Activated T-helper 17 cell treated with anti-CD3 and anti-CD28 coated beads, Interleukin-2, amount 50 U/mL, for 72 hours (primary cell): ENCODE results near the gene RBMS3. TPM values are rescaled to one million over a fixed set of nuclear protein-coding genes. Genes with fewer than 3 reads are reported as not detected.

Source experiments
- ATAC-seq: fragments of 150-1000 bp; cut with Tn5 transposase; replicated peaks from 2 replicates; pipeline ENCODE4 v1.10.0; 2021; ENCODE audit warnings: mild to moderate bottlenecking, moderate library complexity
- H3K27ac Mint-ChIP-seq: one replicate; pipeline ENCODE4 v1.8.0; 2022; ENCODE audit warnings: mixed read lengths
- H3K27me3 Mint-ChIP-seq: one replicate; pipeline ENCODE4 v1.8.0; 2022; ENCODE audit warnings: mixed read lengths
- H3K36me3 Mint-ChIP-seq: one replicate; pipeline ENCODE4 v1.8.0; 2022; ENCODE audit warnings: low read depth, mild to moderate bottlenecking, mixed read lengths
- H3K4me1 Mint-ChIP-seq: one replicate; pipeline ENCODE4 v1.8.0; 2022; ENCODE audit warnings: mixed read lengths
- H3K4me3 Mint-ChIP-seq: one replicate; pipeline ENCODE4 v1.8.0; 2022; ENCODE audit warnings: mild to moderate bottlenecking, mixed read lengths
- H3K9me3 Mint-ChIP-seq: one replicate; pipeline ENCODE4 v1.8.0; 2022; ENCODE audit warnings: mixed read lengths
- total RNA-seq, 2 donors: library from RNA; stranded (reverse); gene quantifications; one replicate each; pipeline ENCODE4 v1.2.3, GENCODE V29; 2022

RBMS3 gene
- total RNA-seq, 2 donors from 2014 or later, result 0.37 to 5.8 TPM

DNA sequence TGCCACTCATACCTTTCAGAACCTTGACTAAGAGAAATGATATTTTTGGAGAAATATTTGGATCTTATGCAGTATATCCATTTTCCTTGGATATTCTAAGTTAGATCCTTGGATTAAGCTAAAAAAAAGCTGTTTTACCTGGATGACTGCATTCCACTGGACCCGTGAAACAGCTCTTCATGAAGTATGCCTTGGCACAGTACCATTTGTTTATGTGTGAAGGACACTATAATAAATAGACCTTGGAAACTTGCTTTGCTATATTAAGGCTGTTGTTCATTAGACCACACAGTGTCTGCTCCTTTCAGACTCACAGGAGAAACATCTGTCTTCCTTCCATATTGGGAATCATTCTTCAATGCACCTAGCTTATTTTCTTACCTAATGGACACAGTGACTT lies 674.5 kb downstream of the RBMS3 start:
- H3K4me1 Mint-ChIP-seq, result no peaks in the 10 kb centered on the region
- H3K4me3 Mint-ChIP-seq, result no peak overlapping the region
- no peaks in the 10 kb centered on the region for H3K9me3 Mint-ChIP-seq
- no peaks in the 10 kb centered on the region for H3K36me3 Mint-ChIP-seq
- H3K27me3 Mint-ChIP-seq, result peaks cover 6% of the 10 kb centered on the region
- ATAC-seq, result no peak
- H3K27ac Mint-ChIP-seq, result no peak overlapping the region

DNA sequence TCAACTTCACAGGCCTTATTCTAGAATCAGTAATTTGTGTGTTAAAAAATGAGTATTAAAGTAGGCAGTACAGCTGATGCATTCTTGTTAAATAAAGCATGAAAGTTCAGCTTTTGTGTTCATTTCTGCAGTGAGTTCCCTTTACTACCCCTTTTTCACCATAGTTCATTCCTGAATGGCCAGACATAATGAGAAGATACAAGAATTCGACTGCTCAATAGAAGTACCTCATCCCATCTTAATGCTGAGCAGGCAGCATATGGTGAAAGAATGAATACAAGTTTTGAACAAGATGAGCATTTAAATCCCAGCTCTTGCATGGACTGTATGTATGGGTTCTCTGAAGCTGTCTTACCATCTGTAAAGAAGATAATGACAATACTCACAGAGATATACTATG lies 677.9 kb downstream of the RBMS3 start:
- Mint-ChIP-seq H3K36me3 (no peaks in the 10 kb centered on the region), H3K4me3 (no peak overlapping the region), H3K9me3 (no peaks in the 10 kb centered on the region), H3K27ac (no peak overlapping the region), H3K4me1 (no peaks in the 10 kb centered on the region), H3K27me3 (peaks cover 6% of the 10 kb centered on the region)
- no peak for ATAC-seq

DNA sequence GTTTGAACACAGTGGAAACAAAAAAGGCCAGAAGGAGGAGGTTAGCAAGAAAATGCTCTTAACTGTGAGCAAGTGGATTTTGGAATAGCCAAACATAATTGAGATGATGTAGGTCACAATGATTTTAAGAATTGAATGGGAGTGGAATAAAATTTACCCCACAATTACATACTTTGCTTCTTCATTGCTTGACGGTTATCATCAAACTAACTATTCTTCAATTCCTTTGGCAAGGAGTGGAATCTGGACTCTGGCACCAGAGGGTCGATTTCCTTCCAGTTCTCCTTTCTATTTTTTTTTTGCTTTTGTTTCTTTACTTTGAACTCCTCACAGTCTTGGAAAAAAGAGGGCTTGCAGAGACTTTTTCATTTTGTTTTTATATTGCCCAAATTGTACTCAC lies 691.0 kb downstream of the RBMS3 start:
- H3K36me3 Mint-ChIP-seq, result no peaks in the 10 kb centered on the region
- H3K4me3 Mint-ChIP-seq, result no peak overlapping the region
- H3K27ac Mint-ChIP-seq, result no peak overlapping the region
- H3K9me3 Mint-ChIP-seq, result no peaks in the 10 kb centered on the region
- H3K27me3 Mint-ChIP-seq, result peaks cover 22% of the 10 kb centered on the region
- no peaks in the 10 kb centered on the region for H3K4me1 Mint-ChIP-seq
- no peak for ATAC-seq

DNA sequence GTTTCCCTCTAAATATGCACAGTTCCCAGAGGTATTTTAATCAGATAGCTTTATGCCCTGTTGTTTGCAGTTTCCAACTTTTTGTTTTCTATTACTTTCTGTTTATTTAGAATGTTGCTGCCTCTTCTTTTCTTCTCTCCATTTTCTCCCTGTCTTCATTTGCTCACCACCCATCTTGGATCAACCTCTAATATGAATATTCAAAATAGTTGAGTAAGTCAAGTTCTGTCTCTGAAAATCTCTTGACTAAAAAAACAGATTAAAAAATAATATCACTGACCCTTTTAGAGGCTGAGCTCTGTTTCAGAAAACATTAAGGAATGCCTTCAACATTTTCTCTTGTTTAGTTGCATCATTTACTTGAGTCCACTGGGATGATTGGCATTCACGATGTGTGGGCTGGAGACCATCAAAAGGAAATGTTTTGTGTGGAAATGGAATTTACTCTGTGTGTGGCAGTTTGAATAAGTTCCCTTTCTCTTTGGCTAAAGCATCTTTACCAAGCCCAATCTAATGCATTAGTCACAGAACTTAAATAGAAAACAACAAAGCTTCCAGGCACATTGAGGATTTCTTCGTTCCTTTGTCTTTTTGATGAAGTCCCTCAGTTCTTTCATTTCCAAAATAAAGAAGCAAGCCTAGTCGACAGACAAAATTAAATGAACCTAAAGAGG lies 691.6 kb downstream of the RBMS3 start:
- H3K4me1 Mint-ChIP-seq, result no peaks in the 10 kb centered on the region

DNA sequence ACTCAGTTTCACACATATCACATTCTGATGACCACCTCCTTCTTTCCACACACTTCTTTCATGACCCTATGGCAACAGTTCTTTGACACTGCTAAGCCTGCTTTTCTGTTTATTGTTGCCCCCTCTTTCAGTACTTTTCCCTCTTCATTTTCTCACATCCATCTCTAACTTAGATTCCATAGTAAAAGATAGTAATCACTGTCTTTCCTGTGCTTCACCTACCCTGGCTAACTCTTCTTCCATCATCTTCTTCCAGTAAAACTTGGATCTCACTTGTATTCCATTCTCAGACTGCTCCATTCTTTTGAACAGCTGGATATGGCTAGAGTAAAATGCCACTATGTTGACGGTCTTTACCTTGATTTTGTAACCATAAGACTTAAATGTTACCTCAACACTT lies 692.9 kb downstream of the RBMS3 start:
- ATAC-seq, result no peak
- H3K4me1 Mint-ChIP-seq, result no peaks in the 10 kb centered on the region
- no peak overlapping the region for H3K4me3 Mint-ChIP-seq
- H3K27me3 Mint-ChIP-seq, result peaks cover 16% of the 10 kb centered on the region
- no peaks in the 10 kb centered on the region for H3K36me3 Mint-ChIP-seq
- H3K9me3 Mint-ChIP-seq, result no peaks in the 10 kb centered on the region
- no peak overlapping the region for H3K27ac Mint-ChIP-seq

More for the DNA sequence above, 691.6 kb downstream of the RBMS3 start:
- Mint-ChIP-seq H3K36me3 (no peaks in the 10 kb centered on the region), H3K4me3 (no peak overlapping the region), H3K27me3 (peaks cover 23% of the 10 kb centered on the region), H3K27ac (no peak overlapping the region), H3K9me3 (no peaks in the 10 kb centered on the region)
- no peak for ATAC-seq

DNA sequence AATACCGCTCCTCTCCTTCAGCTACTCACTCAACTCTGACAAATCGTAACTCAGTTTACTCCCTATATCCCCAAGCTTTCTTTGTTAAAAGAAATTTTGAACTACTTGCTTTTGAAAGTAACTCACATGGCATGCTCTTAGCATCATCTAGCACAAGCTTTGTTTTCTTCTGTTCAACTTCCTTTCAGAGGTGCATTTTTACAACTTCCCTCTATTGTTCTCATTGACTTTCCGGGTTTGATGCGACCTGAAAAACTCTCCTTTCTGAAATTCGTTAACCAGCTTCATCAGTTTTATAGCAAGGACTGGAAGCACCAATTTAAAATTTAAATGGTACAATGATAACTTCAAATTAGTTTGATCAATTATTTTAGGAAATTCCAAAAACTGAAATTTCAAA lies 696.0 kb downstream of the RBMS3 start:
- Mint-ChIP-seq H3K4me3 (no peak overlapping the region), H3K27me3 (peaks cover 11% of the 10 kb centered on the region), H3K36me3 (no peaks in the 10 kb centered on the region), H3K4me1 (no peaks in the 10 kb centered on the region), H3K9me3 (no peaks in the 10 kb centered on the region), H3K27ac (no peak overlapping the region)
- ATAC-seq, result no peak

DNA sequence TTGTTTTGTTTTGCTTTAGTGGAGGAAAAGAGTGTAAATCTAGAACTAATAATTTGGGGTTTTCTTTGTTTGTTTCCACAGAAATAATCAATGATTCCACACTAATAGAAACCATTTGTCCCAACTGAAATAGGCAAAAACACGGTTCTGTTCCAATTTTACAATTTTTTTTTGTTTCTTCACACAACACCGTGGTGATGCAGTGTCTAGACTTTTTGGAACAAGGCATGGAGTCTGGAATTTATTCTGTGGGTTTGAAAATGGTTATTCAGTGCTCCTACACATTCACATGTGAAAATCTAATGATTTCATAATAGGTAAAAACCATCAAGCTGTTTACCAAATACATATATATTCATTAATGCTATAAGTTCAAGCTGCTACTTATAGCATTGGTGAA lies 696.5 kb downstream of the RBMS3 start:
- H3K4me1 Mint-ChIP-seq, result no peaks in the 10 kb centered on the region
- no peak overlapping the region for H3K4me3 Mint-ChIP-seq
- ATAC-seq, result no peak
- H3K27me3 Mint-ChIP-seq, result peaks cover 15% of the 10 kb centered on the region
- no peaks in the 10 kb centered on the region for H3K36me3 Mint-ChIP-seq
- H3K9me3 Mint-ChIP-seq, result peaks cover 3% of the 10 kb centered on the region
- H3K27ac Mint-ChIP-seq, result no peak overlapping the region

DNA sequence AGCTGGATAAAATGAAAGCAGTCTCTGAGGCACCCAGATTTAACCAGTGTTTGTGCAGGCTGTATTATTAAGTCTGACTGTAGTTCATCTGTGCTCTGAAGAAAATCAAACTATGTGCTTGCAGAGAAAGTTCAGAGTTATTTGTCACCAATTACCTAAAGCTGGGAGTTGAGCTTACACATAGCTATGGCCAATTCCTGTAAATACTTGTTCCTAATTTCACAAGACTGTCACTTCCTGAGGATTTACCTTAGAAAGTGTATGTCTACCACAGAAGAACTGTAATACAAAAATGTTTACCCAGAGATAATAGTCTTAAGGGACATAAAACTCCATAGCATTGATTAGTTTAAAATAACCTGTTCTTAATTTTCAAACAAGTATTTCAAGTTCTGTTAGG lies 697.2 kb downstream of the RBMS3 start:
- no peak for ATAC-seq
- Mint-ChIP-seq H3K36me3 (no peaks in the 10 kb centered on the region), H3K27ac (no peak overlapping the region), H3K27me3 (peaks cover 20% of the 10 kb centered on the region), H3K4me3 (no peak overlapping the region), H3K4me1 (no peaks in the 10 kb centered on the region), H3K9me3 (peaks cover 9% of the 10 kb centered on the region)

DNA sequence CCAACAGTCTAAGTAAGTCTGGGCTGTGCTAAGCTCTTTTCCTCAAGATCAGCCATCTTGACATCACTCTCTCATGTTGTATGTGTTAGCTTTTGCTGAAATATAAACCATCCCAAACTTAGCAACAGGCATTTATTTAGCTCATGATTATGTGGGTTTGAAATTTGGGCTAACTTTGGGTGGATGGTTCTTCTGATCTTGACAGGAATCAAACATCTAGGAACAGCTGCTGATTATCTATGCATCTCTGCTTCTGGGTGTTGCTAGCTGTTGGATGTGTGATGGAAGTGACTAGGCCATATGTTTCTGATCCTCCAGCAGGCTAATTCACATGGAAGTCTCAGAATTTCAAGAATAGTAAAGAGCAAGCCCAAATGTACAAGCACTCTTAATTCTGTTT lies 710.3 kb downstream of the RBMS3 start:
- ATAC-seq, result no peak
- no peak overlapping the region for H3K27ac Mint-ChIP-seq
- H3K4me1 Mint-ChIP-seq, result no peaks in the 10 kb centered on the region
- no peaks in the 10 kb centered on the region for H3K36me3 Mint-ChIP-seq
- no peaks in the 10 kb centered on the region for H3K9me3 Mint-ChIP-seq
- H3K27me3 Mint-ChIP-seq, result peaks cover 19% of the 10 kb centered on the region
- H3K4me3 Mint-ChIP-seq, result no peak overlapping the region

DNA sequence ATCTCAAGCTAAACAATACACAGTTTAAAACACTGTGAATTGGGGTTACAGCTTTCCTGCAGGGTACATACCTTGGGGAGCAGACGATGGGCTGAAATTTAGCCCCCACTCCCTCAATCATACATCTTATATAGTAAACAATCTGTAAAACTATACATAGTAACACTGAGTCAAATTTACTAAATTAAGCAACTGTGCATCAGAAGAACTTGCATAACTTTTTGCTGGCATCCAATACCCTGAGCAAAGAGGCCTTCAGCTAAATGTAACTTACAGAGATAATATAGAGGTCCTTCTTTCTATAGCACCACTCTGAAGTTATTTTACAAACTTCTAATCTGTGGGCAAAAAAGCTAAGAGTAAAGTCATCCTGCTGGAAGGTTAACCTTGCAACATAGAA lies 721.9 kb downstream of the RBMS3 start:
- H3K36me3 Mint-ChIP-seq, result no peaks in the 10 kb centered on the region
- H3K27ac Mint-ChIP-seq, result no peak overlapping the region
- H3K27me3 Mint-ChIP-seq, result no peaks in the 10 kb centered on the region
- H3K4me1 Mint-ChIP-seq, result no peaks in the 10 kb centered on the region
- no peak overlapping the region for H3K4me3 Mint-ChIP-seq
- no peak for ATAC-seq
- H3K9me3 Mint-ChIP-seq, result no peaks in the 10 kb centered on the region

DNA sequence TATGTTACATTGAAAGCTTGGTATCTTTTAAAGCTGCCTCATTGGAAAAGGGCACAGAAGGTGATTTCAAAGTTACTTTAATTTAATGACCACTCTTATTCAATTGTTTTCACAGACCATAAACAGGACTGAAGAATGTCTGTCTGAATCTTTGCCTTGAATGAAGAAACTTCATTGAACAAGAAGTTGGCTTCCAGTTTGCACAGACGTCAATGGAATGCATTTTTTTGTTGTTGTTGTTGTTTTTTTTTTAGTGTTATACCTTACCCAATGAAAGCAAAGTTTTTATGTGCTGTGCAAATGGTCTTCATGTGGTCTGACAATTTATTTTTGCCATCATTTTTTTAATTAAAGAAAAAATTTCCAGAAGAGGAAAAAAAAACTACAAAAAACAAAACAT lies 722.9 kb downstream of the RBMS3 start:
- Mint-ChIP-seq H3K4me1 (no peaks in the 10 kb centered on the region), H3K36me3 (no peaks in the 10 kb centered on the region), H3K4me3 (no peak overlapping the region), H3K27ac (no peak overlapping the region), H3K9me3 (no peaks in the 10 kb centered on the region), H3K27me3 (no peaks in the 10 kb centered on the region)
- no peak for ATAC-seq

DNA sequence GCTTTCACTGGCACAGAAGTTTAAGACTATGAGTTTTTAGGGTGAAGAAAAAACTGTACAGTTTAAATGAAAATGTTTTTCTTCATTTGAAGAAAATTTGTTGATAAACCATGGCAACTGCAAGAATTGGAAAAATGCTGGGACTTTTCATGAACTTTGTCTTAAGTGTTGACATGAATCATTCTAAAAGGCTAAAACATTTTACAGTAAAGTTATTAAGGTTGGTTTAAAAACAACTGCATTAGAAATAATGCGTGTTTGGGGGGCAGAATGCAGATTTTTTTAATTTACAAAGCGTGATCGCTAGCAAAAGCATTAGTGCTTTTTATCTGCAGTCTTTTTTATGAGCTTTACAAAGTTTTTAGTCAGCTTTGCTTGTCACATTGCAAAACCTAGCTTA lies 723.6 kb downstream of the RBMS3 start:
- H3K9me3 Mint-ChIP-seq, result no peaks in the 10 kb centered on the region
- no peak overlapping the region for H3K4me3 Mint-ChIP-seq
- H3K4me1 Mint-ChIP-seq, result no peaks in the 10 kb centered on the region
- H3K36me3 Mint-ChIP-seq, result no peaks in the 10 kb centered on the region
- H3K27ac Mint-ChIP-seq, result no peak overlapping the region
- no peaks in the 10 kb centered on the region for H3K27me3 Mint-ChIP-seq
- ATAC-seq, result no peak

DNA sequence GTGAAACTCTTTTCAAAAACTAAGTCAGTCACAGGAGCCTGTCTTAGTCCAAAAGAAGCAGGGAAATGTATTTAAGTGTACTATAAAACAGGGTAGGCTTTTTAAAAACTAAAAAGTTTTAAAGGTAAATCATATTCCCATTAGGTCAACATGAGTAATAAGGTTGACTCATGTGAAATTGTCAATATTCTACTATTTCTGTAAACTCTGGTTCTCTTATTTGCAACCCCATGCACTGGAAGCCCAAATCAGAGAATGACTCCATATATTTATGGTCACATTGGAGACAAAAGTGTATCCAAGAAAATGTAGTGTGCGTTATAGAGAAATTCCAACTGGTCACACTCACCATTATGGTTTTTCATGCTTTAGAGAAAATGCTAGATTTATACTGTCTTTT lies 725.2 kb downstream of the RBMS3 start:
- Mint-ChIP-seq H3K36me3 (no peaks in the 10 kb centered on the region), H3K27me3 (no peaks in the 10 kb centered on the region), H3K27ac (no peak overlapping the region), H3K4me1 (no peaks in the 10 kb centered on the region), H3K9me3 (no peaks in the 10 kb centered on the region), H3K4me3 (no peak overlapping the region)
- no peak for ATAC-seq

DNA sequence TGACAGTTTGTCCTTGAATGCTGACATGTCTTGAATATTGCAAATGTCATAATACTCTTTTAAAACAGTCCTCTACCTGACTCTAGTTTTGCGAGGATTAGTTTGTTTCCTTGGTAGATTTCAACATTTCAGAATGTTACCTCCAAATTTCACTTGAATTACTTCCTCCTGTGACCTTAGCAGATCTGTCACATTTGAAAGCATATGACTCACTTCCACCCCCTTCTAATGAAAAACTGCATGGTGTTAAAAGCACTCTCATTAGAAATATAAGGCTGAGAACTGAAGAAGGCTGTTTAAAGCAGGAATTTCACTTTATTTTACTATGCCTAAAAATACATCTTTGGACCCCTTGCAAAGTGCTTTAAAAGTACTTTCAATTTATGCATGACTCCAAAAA lies 726.8 kb downstream of the RBMS3 start:
- Mint-ChIP-seq H3K27me3 (peaks cover 3% of the 10 kb centered on the region), H3K4me3 (no peak overlapping the region), H3K27ac (no peak overlapping the region), H3K36me3 (no peaks in the 10 kb centered on the region), H3K9me3 (no peaks in the 10 kb centered on the region), H3K4me1 (no peaks in the 10 kb centered on the region)
- ATAC-seq, result no peak

DNA sequence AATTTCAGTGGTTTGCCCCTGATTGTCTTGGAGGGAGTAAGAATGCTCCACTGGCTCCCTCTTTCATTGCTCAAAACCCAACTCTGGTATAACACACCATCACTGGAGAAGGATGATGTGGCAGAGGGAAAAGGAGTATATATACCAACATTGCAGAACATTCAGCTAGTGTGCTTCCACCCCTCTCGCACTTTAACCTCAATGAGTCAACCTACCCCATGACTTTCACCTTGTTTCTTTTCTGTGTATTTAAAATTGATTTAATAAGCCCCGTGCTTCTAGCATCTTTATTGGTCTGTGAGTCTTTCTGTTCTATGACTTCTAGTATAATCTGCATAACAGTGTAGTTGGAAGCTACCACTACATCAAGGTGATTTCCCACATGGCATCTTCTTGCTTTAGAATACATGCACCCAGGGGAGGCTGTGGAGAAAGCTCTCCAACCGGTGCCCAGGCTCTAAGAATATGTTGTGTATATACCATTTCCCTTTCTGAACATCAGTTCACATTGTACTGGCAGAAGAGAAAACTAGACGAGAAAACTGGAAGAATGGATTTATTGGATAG lies 730.4 kb downstream of the RBMS3 start:
- H3K27me3 Mint-ChIP-seq, result peaks cover 3% of the 10 kb centered on the region
- no peak overlapping the region for H3K4me3 Mint-ChIP-seq
- no peaks in the 10 kb centered on the region for H3K9me3 Mint-ChIP-seq
- peak; percentile 39 for ATAC-seq
- H3K27ac Mint-ChIP-seq, result no peak overlapping the region
- no peaks in the 10 kb centered on the region for H3K4me1 Mint-ChIP-seq
- H3K36me3 Mint-ChIP-seq, result no peaks in the 10 kb centered on the region
